ENCODE data around the gene ZIM2. TPM values are rescaled to one million over a fixed set of nuclear protein-coding genes. Genes with fewer than 3 reads are reported as not detected.

Gene ZIM2
- total RNA-seq, 1 experiment from 2014 or later, result not detected

GRCh38 chr19:56821675-56822074 is 18.9 kb downstream of the ZIM2 start:
- BruUV-seq (replicated peaks), result no TSS peak
- TF ChIP-seq RAD21 (IDR thresholded peaks at IDR 0.05; ENCODE audit: low read depth) (no peak), REST (IDR thresholded peaks at IDR 0.05; ENCODE audit: low read depth) (no peak), SP1 (IDR thresholded peaks at IDR 0.05; ENCODE audit: low read depth) (no peak), POLR2A (IDR thresholded peaks at IDR 0.05; ENCODE audit: borderline replicate concordance, extremely low read depth, insufficient read depth, insufficient read length) (no peak), CEBPB (IDR thresholded peaks at IDR 0.05; ENCODE audit: low read depth) (no peak)
- DNase-seq (ENCODE audit: low read depth, low spot score) (no peak), ATAC-seq (no peak)
- ChIA-PET RAD21 (ENCODE audit: low non-redundant PET in 1 of 2, low total read pairs in 2 of 2, uncharacterized antibody in 2 of 2, unreplicated experiment in 2 of 2) (no interaction called here), POLR2A (no interaction called here), CTCF (no interaction called here)
- H3K36me3 ChIP-seq (ENCODE audit: control insufficient read depth in 1 of 2, insufficient read depth in 2 of 2, low read length in 2 of 2), result no peaks in the 10 kb centered on the region
- H3K9me3 ChIP-seq (ENCODE audit: control insufficient read depth in 1 of 2, insufficient read depth in 1 of 2, low read depth in 1 of 2, low read length in 2 of 2), result peaks cover 26 to 34% of the 10 kb centered on the region in 2 experiments; a peak in 2 of 4 replicates
- no peak overlapping the region for H3K9ac ChIP-seq (ENCODE audit: low read length)
- H3K4me2 ChIP-seq (ENCODE audit: low read length), result no peak overlapping the region
- H3K9me2 ChIP-seq (ENCODE audit: insufficient read depth), result no peaks in the 10 kb centered on the region
- no peak overlapping the region for H3K4me3 ChIP-seq (replicated peaks in 1 of 2; ENCODE audit: low read depth in 1 of 2, low read length in 2 of 2)
- no peak overlapping the region for H3K27ac ChIP-seq (ENCODE audit: low read depth, low read length)
- intact Hi-C loops (cut with micrococcal nuclease), result no loop called here
- no peak overlapping the region for H2AFZ ChIP-seq (ENCODE audit: low read depth, low read length, poor library complexity, severe bottlenecking)
- no peaks in the 10 kb centered on the region for H4K20me1 ChIP-seq (ENCODE audit: insufficient read depth)
- H3K79me2 ChIP-seq (ENCODE audit: insufficient read depth, low read length), result no peaks in the 10 kb centered on the region
- H3K4me1 ChIP-seq (ENCODE audit: control insufficient read depth in 1 of 2, insufficient read depth in 2 of 2, low read length in 2 of 2), result no peaks in the 10 kb centered on the region
- H3K27me3 ChIP-seq (ENCODE audit: insufficient read depth, low read length), result no peaks in the 10 kb centered on the region

- no peaks in the 10 kb centered on the region for H3K79me2 ChIP-seq (ENCODE audit: insufficient read depth, low read length)
- H3K4me3 ChIP-seq (replicated peaks in 1 of 2; ENCODE audit: low read depth in 1 of 2, low read length in 2 of 2), result no peak overlapping the region
- H3K9me3 ChIP-seq (ENCODE audit: control insufficient read depth in 1 of 2, insufficient read depth in 1 of 2, low read depth in 1 of 2, low read length in 2 of 2), result peaks cover 26 to 38% of the 10 kb centered on the region in 2 experiments; a peak in 2 of 4 replicates
- H4K20me1 ChIP-seq (ENCODE audit: insufficient read depth), result no peaks in the 10 kb centered on the region
- DNase-seq (ENCODE audit: low read depth, low spot score) (no peak), ATAC-seq (no peak)
- BruUV-seq (replicated peaks), result no TSS peak
- no peak overlapping the region for H3K9ac ChIP-seq (ENCODE audit: low read length)
- no peaks in the 10 kb centered on the region for H3K9me2 ChIP-seq (ENCODE audit: insufficient read depth)
- intact Hi-C loops (cut with micrococcal nuclease), result no loop called here
- no peaks in the 10 kb centered on the region for H3K36me3 ChIP-seq (ENCODE audit: control insufficient read depth in 1 of 2, insufficient read depth in 2 of 2, low read length in 2 of 2)
- no peak overlapping the region for H2AFZ ChIP-seq (ENCODE audit: low read depth, low read length, poor library complexity, severe bottlenecking)
- H3K4me1 ChIP-seq (ENCODE audit: control insufficient read depth in 1 of 2, insufficient read depth in 2 of 2, low read length in 2 of 2), result no peaks in the 10 kb centered on the region
- ChIA-PET CTCF (no interaction called here), POLR2A (no interaction called here), RAD21 (ENCODE audit: low non-redundant PET in 1 of 2, low total read pairs in 2 of 2, uncharacterized antibody in 2 of 2, unreplicated experiment in 2 of 2) (no interaction called here)
- no peak overlapping the region for H3K27ac ChIP-seq (ENCODE audit: low read depth, low read length)
- no peak for TF ChIP-seq ZFX (IDR thresholded peaks at IDR 0.05)
- no peak overlapping the region for H3K4me2 ChIP-seq (ENCODE audit: low read length)
- H3K27me3 ChIP-seq (ENCODE audit: insufficient read depth, low read length), result no peaks in the 10 kb centered on the region
Observed at GRCh38 chr19:56821209-56821608, 19.3 kb downstream of the ZIM2 start.
